SKM-1 treated with dmso at 0.1 percent for 144 hours (cell line): ENCODE results near the gene DDOST.

ENCODE experiments used
- DNase-seq: peaks from one replicate; lab custom pipeline; 2025; ENCODE audit not compliant: unreplicated experiment; lab: John Stamatoyannopoulos, UW

Gene DDOST

GRCh38 chr1:20663365-20663764, 2.2 kb upstream of the DDOST start:
- no peak for DNase-seq

- DNase-seq, result no peak
Measured at GRCh38 chr1:20662110-20662475, 924 bp upstream of the DDOST start.

DNA sequence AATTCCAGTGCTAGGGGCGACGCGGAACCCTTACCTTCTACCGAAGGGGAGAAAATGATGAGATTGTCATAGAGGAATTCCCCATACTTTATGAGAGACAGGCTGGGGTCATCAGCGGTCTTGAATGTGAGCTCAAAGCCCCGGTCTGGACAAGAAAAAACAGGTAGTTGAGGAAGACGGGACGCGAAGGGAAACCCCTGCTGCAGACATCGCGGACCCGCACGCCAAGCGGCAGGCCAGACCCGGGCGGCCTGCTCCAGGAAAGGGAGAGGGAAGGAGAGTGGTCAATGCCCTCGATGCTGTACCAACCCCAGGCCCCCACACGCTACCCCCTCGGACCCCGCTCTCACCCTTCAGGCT, 342 bp downstream of the DDOST start:
- no peak for DNase-seq

DNA sequence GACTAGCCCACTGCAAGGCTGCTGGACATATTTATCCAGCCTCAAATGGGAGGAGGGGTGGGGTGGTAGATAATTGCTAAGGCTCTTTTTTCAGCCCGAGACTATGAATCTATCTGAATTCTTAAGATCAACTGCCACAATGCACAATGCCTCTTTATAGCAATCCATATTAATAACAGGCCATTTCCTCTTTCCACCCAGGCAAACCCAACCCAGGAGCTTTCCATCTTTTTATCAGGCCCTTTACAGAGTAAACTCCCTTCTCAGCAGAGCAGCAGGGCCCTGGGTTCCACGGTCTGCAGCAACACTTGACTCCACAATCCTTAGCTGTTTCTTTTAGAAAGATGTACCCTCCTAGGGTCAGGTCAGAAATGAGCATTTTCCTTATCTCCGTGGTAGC, 806 bp downstream of the DDOST start:
- DNase-seq, result no peak

DNA sequence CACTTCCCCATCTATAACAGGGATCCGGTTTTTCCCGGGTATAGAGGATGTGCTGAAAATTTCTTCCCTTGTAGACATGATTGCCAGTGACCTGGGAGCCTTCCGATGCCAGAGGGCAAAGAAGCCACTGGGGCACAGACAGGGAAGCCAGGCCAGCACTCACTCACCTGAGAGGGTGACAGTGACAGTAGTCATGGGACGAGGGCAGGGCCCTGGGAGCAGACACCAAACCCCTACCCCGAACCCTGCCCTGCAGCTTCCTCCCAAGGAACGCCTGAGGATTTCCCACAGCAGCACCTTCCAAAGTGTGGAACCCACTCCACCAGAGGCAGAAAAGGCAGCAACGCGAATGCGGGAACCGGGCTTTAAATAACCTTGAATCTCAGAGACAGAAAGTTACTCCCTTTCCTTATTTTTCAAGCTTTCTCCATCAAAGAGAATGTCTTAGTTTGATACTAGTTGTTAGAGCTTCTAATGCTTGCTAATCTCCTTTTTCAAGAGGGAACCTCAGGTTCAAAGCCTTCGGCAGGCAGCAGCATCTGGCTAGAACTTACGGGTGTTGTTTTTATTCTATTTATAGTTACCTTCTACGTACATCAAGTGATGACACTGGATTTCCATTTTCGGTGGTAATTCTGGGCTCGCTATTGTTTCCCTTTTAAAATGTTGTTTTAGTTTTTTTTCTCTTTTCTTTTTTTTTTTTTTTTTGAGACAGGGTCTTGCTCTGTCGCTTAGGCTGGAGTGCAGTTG, 2.8 kb downstream of the DDOST start:
- DNase-seq, result no peak

- DNase-seq, result no peak
Measured at GRCh38 chr1:20657024-20657423, 4.1 kb downstream of the DDOST start.

DNA sequence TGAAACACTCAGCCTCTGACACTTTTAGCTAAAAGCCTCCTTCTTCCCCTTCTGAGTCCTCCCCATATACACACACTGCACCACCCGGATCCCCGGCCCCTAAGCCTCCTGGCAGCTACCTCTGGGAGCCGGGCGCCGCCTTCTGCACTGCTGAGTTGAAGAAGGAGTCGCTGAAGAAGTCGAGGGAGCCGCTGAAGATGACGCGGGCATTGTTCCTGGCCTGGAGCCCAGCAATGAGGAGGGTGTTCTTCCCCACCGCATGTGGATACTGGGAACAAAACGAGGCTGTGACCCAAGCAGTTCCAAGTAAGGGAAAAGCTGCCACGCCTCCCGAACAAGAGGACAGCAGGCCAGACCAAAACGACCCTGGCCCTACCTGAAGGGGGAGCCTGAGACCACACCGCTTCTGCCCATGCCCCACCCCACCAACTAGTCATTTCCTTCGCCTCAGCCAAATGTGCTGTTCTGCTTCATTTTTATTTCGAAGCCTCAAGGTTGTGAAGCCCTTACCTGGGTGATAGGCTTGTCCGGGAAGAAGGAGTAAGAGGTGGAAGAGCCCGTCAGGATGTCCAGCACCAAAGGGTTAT, 7.0 kb downstream of the DDOST start:
- DNase-seq, result no peak

- no peak for DNase-seq
Measured at GRCh38 chr1:20652300-20652699, 8.9 kb downstream of the DDOST start.

- DNase-seq, result no peak
Measured at GRCh38 chr1:20648946-20649345, 12.2 kb downstream of the DDOST start.

DNA sequence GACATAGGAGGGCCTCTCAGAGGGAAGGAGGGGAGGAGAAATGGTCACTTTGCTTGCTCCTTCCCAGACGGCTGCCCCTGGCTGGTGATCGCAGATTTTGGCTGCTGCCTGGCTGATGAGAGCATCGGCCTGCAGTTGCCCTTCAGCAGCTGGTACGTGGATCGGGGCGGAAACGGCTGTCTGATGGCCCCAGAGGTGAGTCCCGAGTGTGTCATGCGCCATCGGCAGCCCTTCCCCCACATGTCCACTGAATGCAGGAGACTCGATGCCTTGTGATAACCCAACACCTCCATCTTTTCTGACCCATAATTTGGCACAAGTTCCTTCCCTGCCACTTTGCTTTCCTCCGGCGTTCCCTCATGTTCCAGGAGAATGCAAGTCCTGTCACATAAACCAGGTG, 12.7 kb downstream of the DDOST start:
- DNase-seq, result no peak

- no peak for DNase-seq
Measured at GRCh38 chr1:20645414-20645813, 15.8 kb downstream of the DDOST start.

- DNase-seq, result no peak
Measured at GRCh38 chr1:20644416-20644815, 16.8 kb downstream of the DDOST start.

- DNase-seq, result no peak
Measured at GRCh38 chr1:20643080-20643479, 18.1 kb downstream of the DDOST start.

GRCh38 chr1:20641975-20642374, 19.2 kb downstream of the DDOST start:
- no peak for DNase-seq

- DNase-seq, result peak; percentile 24
Measured at GRCh38 chr1:20640183-20640597, 21.0 kb downstream of the DDOST start.

GRCh38 chr1:20636785-20637347, 24.3 kb downstream of the DDOST start:
- DNase-seq, result no peak

GRCh38 chr1:20634594-20635084, 26.5 kb downstream of the DDOST start:
- DNase-seq, result no peak

DNA sequence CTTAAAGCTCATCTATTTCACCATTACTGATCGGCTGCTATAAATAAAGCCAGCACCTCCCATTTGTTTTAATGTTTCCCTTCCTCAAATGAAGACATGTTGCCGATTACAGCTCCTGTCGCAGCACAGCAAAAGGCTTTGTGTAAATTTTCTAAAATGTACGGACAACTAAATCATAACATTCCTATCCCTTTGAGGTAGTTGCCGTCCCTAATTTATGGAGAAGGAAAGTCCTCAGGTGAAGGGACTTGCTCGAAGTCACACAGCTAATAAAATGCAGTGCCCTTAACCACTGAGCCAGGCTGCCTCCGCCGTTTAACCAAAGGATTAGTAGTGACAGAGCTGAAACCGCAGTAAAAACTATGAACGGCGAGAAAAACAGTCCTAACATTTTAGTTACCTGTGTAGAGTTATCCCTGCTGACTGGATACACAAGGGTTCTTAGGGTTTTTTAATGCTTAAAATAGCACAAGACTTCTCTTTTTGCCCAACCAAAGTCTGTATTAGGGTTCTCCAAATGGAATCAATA, 27.0 kb downstream of the DDOST start:
- peak; percentile 24 for DNase-seq

DNA sequence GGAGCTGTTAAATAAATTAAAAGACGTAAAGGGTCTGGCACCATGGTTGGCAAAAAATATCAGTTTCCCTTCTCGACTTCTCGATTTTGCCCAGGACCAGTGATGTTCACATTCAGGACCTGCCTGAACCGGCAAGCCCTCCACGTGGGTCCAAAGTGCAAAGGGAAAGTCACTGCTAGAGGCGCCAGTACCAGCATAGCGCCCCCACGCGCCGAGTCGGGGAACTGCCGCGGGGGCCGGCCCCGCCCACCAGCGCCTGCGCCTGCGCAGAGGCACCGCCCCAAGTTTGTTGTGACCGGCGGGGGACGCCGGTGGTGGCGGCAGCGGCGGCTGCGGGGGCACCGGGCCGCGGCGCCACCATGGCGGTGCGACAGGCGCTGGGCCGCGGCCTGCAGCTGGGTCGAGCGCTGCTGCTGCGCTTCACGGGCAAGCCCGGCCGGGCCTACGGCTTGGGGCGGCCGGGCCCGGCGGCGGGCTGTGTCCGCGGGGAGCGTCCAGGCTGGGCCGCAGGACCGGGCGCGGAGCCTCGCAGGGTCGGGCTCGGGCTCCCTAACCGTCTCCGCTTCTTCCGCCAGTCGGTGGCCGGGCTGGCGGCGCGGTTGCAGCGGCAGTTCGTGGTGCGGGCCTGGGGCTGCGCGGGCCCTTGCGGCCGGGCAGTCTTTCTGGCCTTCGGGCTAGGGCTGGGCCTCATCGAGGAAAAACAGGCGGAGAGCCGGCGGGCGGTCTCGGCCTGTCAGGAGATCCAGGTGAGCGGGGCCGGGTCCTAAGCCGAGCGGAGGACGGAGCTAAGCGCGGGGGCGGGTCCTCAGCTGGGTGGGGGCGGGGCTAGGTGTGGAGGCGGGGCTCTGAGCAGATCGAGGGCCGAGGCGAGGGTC, 27.7 kb downstream of the DDOST start, which contains the start of gene PINK1:
Gene PINK1 (plus strand): TSS at position 269 of the 875 bp plus-strand sequence. CDS start 91 bp downstream, at position 360.
- DNase-seq, result peak; percentile 84

- no peak for DNase-seq
Measured at GRCh38 chr1:20632386-20632785, 28.8 kb downstream of the DDOST start.

DNA sequence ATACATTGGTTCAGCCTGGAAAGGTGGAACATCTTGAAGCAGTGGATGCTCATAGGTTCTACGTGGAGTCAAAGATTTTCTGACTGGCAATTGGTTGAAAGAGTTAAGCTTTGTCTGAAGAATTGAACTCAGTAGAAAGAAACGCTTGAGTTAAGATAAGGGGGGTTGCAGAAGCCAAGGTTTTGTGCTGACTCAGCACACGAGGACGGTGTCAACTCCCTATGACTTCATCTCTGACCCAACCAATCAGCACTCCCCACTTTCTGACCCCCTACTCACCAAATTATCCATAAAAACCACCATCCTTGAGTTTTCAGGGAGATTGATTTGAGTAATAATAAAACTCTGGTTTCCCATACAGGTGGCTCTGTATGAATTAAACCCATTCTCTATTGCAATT, 30.4 kb downstream of the DDOST start:
- DNase-seq, result no peak
